HEK293 (cell line): ENCODE measurements around the gene GPR39.

ENCODE experiments used
- CTCF ChIA-PET: fragments of 350-600 bp; formaldehyde crosslinking; extraction: SDS; loops from one replicate; lab custom pipeline; 2021; ENCODE audit warnings: antibody characterized with exemption; lab: Yijun Ruan, JAX
- POLR2A ChIA-PET: fragments of 300-600 bp; formaldehyde crosslinking; extraction: SDS; loops from one replicate; lab custom pipeline; 2020; ENCODE audit warnings: antibody characterized with exemption, inconsistent platforms; lab: Yijun Ruan, JAX
- H3K27ac ChIP-seq: fragments of 200-500 bp; sonication (Bioruptor generic); 2 replicates; pipeline ENCODE4 v1.5.1; 2014; ENCODE audit warnings: low read depth, low read length, control low read depth, inconsistent platforms; ENCODE audit errors: extremely low read depth
- H3K36me3 ChIP-seq, 2 experiments: fragments of 200-500 bp in 1 of 2; sonication (Bioruptor generic) in 1 of 2; 1 replicate in 1 of 2; 2 replicates in 1 of 2; pipeline ENCODE4 v1.5.1; 2014 to 2017; ENCODE audit warnings: inconsistent platforms in 2 of 2, low read length in 2 of 2; ENCODE audit not compliant: control insufficient read depth in 2 of 2, insufficient read depth in 1 of 2
- H3K4me1 ChIP-seq: fragments of 200-500 bp; sonication (Bioruptor generic); 2 replicates; pipeline ENCODE4 v1.5.1; 2014; ENCODE audit warnings: mild to moderate bottlenecking, low read length, inconsistent platforms; ENCODE audit not compliant: control insufficient read depth, insufficient read depth
- H3K4me3 ChIP-seq: 2 replicates; pipeline ENCODE4 v1.5.1; 2011; ENCODE audit warnings: low read depth, mild to moderate bottlenecking, control low read depth, low read length, moderate library complexity
- H3K9me3 ChIP-seq: fragments of 200-500 bp; sonication (Bioruptor generic); 2 replicates; pipeline ENCODE4 v1.5.1; 2014; ENCODE audit warnings: low read depth, low read length, inconsistent platforms; ENCODE audit not compliant: control insufficient read depth, insufficient read depth
- GLI2 ChIP-seq: fragments of 450-650 bp; formaldehyde crosslinking; IDR thresholded peaks from 2 replicates; pipeline ENCODE4; 2017; ENCODE audit warnings: missing biosample characterization, missing genetic modification characterization, low read depth, borderline replicate concordance
- GLIS1 ChIP-seq: fragments of 450-650 bp; formaldehyde crosslinking; IDR thresholded peaks from 2 replicates; pipeline ENCODE4 v1.5.1; 2016; ENCODE audit warnings: missing biosample characterization, missing genetic modification characterization
- HOXA7 ChIP-seq: sonication (generic); formaldehyde crosslinking; IDR thresholded peaks from 2 replicates; pipeline ENCODE4 v1.8.1; 2022; ENCODE audit warnings: missing genetic modification reagents, borderline replicate concordance
- KLF16 ChIP-seq: fragments of 450-650 bp; formaldehyde crosslinking; IDR thresholded peaks from 2 replicates; pipeline ENCODE4 v1.5.1; 2017; ENCODE audit warnings: missing biosample characterization, missing genetic modification characterization
- MEIS1 ChIP-seq: sonication (generic); formaldehyde crosslinking; IDR thresholded peaks from 2 replicates; pipeline ENCODE4 v1.8.1; 2022; ENCODE audit warnings: missing genetic modification reagents, mild to moderate bottlenecking, borderline replicate concordance
- SETDB1 ChIP-seq: IDR thresholded peaks from one replicate; pipeline ENCODE4 v1.6.1; 2017; ENCODE audit warnings: mild to moderate bottlenecking, low read length, moderate library complexity, mixed read lengths; ENCODE audit not compliant: insufficient read length
- YY1 ChIP-seq: fragments of 450-650 bp; formaldehyde crosslinking; IDR thresholded peaks from 2 replicates; pipeline ENCODE4 v1.5.1; 2018; ENCODE audit warnings: missing biosample characterization, missing genetic modification characterization
- ZBTB8A ChIP-seq: fragments of 450-650 bp; formaldehyde crosslinking; IDR thresholded peaks from 2 replicates; pipeline ENCODE4 v1.5.1; 2016; ENCODE audit warnings: missing biosample characterization, missing genetic modification characterization
- ZEB2 ChIP-seq: fragments of 450-650 bp; formaldehyde crosslinking; IDR thresholded peaks from 2 replicates; pipeline ENCODE4 v1.5.1; 2016; ENCODE audit warnings: missing biosample characterization, missing genetic modification characterization
- ZIC2 ChIP-seq: fragments of 450-650 bp; formaldehyde crosslinking; IDR thresholded peaks from 2 replicates; pipeline ENCODE4 v1.5.1; 2016; ENCODE audit warnings: missing biosample characterization, missing genetic modification characterization
- ZNF16 ChIP-seq: fragments of 450-650 bp; formaldehyde crosslinking; IDR thresholded peaks from 2 replicates; pipeline ENCODE4 v1.5.1; 2016; ENCODE audit warnings: low read depth, missing biosample characterization, missing genetic modification characterization
- ZNF169 ChIP-seq: fragments of 450-650 bp; formaldehyde crosslinking; IDR thresholded peaks from 2 replicates; pipeline ENCODE4 v1.5.1; 2016; ENCODE audit warnings: missing biosample characterization, missing genetic modification characterization
- ZNF184 ChIP-seq: fragments of 450-650 bp; IDR thresholded peaks from 2 replicates; pipeline ENCODE4 v1.5.1; 2018; ENCODE audit warnings: missing biosample characterization, mild to moderate bottlenecking, missing genetic modification characterization
- ZNF202 ChIP-seq: fragments of 450-650 bp; formaldehyde crosslinking; IDR thresholded peaks from 2 replicates; pipeline ENCODE4 v1.5.1; 2016; ENCODE audit warnings: missing biosample characterization, missing genetic modification characterization, borderline replicate concordance
- ZNF37A ChIP-seq: fragments of 450-650 bp; IDR thresholded peaks from 2 replicates; pipeline ENCODE4 v1.5.1; 2018; ENCODE audit warnings: missing biosample characterization, missing genetic modification characterization
- ZNF394 ChIP-seq: fragments of 450-650 bp; formaldehyde crosslinking; IDR thresholded peaks from 2 replicates; pipeline ENCODE4 v1.5.1; 2016; ENCODE audit warnings: missing biosample characterization, missing genetic modification characterization, mild to moderate bottlenecking, moderate library complexity, borderline replicate concordance
- ZNF449 ChIP-seq: fragments of 450-650 bp; formaldehyde crosslinking; IDR thresholded peaks from 2 replicates; pipeline ENCODE4 v1.5.1; 2017; ENCODE audit warnings: missing biosample characterization, mild to moderate bottlenecking, missing genetic modification characterization, moderate library complexity
- ZNF610 ChIP-seq: fragments of 450-650 bp; formaldehyde crosslinking; IDR thresholded peaks from 2 replicates; pipeline ENCODE4 v1.5.1; 2016; ENCODE audit warnings: missing biosample characterization, missing genetic modification characterization, borderline replicate concordance
- ZNF654 ChIP-seq: fragments of 450-650 bp; formaldehyde crosslinking; IDR thresholded peaks from 2 replicates; pipeline ENCODE4 v1.5.1; 2016; ENCODE audit warnings: low read depth, missing biosample characterization, missing genetic modification characterization
- ZNF664 ChIP-seq: fragments of 450-650 bp; formaldehyde crosslinking; IDR thresholded peaks from 2 replicates; pipeline ENCODE4 v1.5.1; 2016; ENCODE audit warnings: missing biosample characterization, missing genetic modification characterization
- TF ChIP-seq, protein P1 (sequence below): fragments of 450-650 bp; formaldehyde crosslinking; IDR thresholded peaks from 2 replicates; pipeline ENCODE4 v1.5.1; 2016; ENCODE audit warnings: missing biosample characterization, missing genetic modification characterization
- TF ChIP-seq, protein P2 (sequence below): fragments of 450-650 bp; formaldehyde crosslinking; IDR thresholded peaks from 2 replicates; pipeline ENCODE4 v1.5.1; 2016; ENCODE audit warnings: missing biosample characterization, missing genetic modification characterization

Gene GPR39

GRCh38 chr2:132597831-132598230 lies 181.2 kb downstream of the GPR39 start (continued):
- TF ChIP-seq, protein P1, sequence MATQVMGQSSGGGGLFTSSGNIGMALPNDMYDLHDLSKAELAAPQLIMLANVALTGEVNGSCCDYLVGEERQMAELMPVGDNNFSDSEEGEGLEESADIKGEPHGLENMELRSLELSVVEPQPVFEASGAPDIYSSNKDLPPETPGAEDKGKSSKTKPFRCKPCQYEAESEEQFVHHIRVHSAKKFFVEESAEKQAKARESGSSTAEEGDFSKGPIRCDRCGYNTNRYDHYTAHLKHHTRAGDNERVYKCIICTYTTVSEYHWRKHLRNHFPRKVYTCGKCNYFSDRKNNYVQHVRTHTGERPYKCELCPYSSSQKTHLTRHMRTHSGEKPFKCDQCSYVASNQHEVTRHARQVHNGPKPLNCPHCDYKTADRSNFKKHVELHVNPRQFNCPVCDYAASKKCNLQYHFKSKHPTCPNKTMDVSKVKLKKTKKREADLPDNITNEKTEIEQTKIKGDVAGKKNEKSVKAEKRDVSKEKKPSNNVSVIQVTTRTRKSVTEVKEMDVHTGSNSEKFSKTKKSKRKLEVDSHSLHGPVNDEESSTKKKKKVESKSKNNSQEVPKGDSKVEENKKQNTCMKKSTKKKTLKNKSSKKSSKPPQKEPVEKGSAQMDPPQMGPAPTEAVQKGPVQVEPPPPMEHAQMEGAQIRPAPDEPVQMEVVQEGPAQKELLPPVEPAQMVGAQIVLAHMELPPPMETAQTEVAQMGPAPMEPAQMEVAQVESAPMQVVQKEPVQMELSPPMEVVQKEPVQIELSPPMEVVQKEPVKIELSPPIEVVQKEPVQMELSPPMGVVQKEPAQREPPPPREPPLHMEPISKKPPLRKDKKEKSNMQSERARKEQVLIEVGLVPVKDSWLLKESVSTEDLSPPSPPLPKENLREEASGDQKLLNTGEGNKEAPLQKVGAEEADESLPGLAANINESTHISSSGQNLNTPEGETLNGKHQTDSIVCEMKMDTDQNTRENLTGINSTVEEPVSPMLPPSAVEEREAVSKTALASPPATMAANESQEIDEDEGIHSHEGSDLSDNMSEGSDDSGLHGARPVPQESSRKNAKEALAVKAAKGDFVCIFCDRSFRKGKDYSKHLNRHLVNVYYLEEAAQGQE (tag by site-specific recombination): no peak

- TF ChIP-seq SETDB1 (no peak), ZNF202 (tag by site-specific recombination) (no peak), ZBTB8A (no peak), ZNF449 (tag by site-specific recombination) (no peak), ZNF37A (tag by site-specific recombination) (no peak), ZEB2 (no peak)
- TF ChIP-seq, protein P2, sequence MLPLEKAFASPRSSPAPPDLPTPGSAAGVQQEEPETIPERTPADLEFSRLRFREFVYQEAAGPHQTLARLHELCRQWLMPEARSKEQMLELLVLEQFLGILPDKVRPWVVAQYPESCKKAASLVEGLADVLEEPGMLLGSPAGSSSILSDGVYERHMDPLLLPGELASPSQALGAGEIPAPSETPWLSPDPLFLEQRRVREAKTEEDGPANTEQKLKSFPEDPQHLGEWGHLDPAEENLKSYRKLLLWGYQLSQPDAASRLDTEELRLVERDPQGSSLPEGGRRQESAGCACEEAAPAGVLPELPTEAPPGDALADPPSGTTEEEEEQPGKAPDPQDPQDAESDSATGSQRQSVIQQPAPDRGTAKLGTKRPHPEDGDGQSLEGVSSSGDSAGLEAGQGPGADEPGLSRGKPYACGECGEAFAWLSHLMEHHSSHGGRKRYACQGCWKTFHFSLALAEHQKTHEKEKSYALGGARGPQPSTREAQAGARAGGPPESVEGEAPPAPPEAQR: no peak
- Histone ChIP-seq H3K9me3 (no peaks in the 10 kb centered on the region), H3K27ac (no peak overlapping the region), H3K36me3 (no peaks in the 10 kb centered on the region), H3K4me1 (no peaks in the 10 kb centered on the region), H3K4me3 (no peak overlapping the region)
- POLR2A ChIA-PET: no interaction called here
- CTCF ChIA-PET: no interaction called here
These were observed 181.9 kb downstream of the GPR39 start for GRCh38 chr2:132598536-132598935.

GRCh38 chr2:132599556-132599955 lies 183.0 kb downstream of the GPR39 start:
- ChIA-PET CTCF (no interaction called here), POLR2A (no interaction called here)
- Histone ChIP-seq H3K4me1 (no peaks in the 10 kb centered on the region), H3K36me3 (no peaks in the 10 kb centered on the region)
- TF ChIP-seq ZNF394 (tag by site-specific recombination): no peak
- TF ChIP-seq GLIS1: no peak
- no peak for TF ChIP-seq KLF16
- no peak for TF ChIP-seq MEIS1 (CRISPR knock-in tag)
- no peak for TF ChIP-seq ZNF169 (tag by site-specific recombination)
- TF ChIP-seq GLI2 (tag by site-specific recombination): no peak
- no peak for TF ChIP-seq ZIC2
- TF ChIP-seq HOXA7 (CRISPR knock-in tag): no peak
- no peak for TF ChIP-seq ZNF16
- TF ChIP-seq ZNF654 (tag by site-specific recombination): no peak
- no peak for TF ChIP-seq ZNF664 (tag by site-specific recombination)
- no peak for TF ChIP-seq YY1 (tag by site-specific recombination)
- no peak for TF ChIP-seq ZNF610 (tag by site-specific recombination)
- TF ChIP-seq ZNF184 (tag by site-specific recombination): no peak
- TF ChIP-seq, all 188 proteins: peak for 0
- Histone ChIP-seq H3K9me3 (no peaks in the 10 kb centered on the region), H3K4me3 (no peak overlapping the region), H3K27ac (no peak overlapping the region)
